Stimulated activated CD4-positive, alpha-beta T cell treated with anti-CD3 and anti-CD28 coated beads, Interleukin-4, amount 100 ng/mL, for 4 hours (primary cell): ENCODE results near the gene RHD.
"Not testable (repeated sequence)": the region's sequence is repeated elsewhere in the genome, so short reads cannot be mapped to it uniquely, and the experiment has no call there.

ENCODE experiments used
- DNase-seq, 2 experiments: peaks; one replicate each; pipeline ENCODE4 v3.0.0-alpha.2; 2020

Gene RHD

GRCh38 chr1:25360596-25361581 lies 88.6 kb downstream of the RHD start:
- no peak for DNase-seq

- no peak for DNase-seq
Observed at GRCh38 chr1:25361901-25362300, 89.6 kb downstream of the RHD start.

DNA sequence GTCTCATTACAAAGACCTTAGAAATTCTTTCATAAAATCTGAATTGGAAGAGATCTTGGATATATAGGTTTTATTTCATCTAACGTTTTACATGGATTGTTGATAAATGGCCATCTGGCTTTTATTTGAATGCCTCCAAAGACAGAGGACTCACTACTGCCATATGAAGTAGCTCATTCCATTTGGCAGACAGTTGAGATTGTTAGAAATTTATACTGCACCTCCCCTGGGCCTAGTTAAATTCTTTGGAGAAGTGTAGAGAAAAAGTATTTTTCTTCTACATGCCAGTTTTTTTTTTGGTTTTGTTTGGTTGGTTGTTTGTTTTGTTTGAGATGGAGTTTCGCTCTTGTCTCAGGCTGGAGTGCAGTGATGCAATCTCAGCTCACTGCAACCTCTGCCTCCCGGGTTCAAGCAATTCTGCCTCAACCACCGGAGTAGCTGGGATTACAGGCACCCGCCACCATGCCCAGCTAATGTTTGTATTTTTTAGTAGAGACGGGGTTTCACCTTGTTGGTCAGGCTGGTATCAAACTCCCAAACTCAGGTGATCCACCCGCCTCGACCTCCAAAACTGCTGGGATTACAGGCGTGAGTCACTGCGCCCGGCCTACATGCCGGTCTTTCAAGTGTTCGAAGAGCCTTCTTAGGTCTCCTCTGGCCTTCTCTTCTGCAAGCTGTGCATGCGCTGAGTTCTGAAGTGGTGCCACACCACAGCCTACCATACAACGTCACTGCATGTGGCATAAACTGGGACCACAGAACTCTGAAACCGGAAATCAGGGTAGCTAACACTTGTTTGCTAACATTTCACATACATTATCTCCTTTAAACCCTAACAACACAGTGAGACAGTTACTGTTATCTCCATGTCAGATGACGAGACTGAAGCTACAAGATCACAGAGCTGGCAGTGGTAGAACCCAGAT lies 90.6 kb downstream of the RHD start:
- not testable (repeated sequence) for DNase-seq

DNA sequence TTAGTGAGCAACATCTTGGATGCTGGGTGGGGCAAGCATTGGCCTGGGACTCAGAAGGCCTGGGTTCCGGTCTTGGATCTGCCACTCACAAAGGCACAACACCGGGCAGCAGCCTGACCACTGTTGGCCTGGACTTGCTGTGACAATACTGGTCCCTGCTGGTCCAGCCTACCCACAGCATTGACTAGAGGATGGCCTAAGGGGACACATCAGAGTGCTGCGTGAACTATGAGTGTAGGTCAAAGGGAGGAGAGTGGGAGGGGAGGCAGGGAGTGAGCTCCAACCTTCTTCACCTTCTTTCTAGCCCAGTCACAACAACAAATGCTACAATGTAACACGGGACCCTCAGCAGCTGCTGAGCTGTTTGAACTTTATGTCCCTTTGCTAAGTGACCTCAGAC lies 96.9 kb downstream of the RHD start:
- no peak for DNase-seq

- DNase-seq, result not testable (repeated sequence)
Observed at GRCh38 chr1:25369691-25370271, 97.5 kb downstream of the RHD start.

DNA sequence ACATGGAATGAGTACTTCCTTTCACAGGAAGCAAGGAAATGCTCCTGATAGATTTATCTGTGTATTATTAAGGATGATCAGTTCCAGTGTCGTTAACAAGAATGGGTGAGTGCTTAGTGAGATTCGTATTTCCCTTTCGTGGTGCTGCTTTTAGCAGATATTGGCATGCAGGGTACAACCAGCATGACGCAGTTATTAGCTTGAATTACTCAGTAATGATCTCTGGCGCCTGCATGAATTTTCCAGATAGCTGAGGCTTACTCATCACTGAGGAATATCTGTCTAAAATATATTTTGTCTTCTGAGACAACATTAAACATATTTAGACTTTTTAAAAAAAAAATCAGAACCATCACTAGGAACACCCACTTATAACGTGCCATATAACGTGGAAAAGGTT lies 99.4 kb downstream of the RHD start:
- not testable (repeated sequence) for DNase-seq

GRCh38 chr1:25378367-25378766 lies 106.1 kb downstream of the RHD start:
- DNase-seq, result not testable (repeated sequence)
